HG03571 (cell line): ENCODE measurements around the gene ABLIM1.

Source experiments
- ATAC-seq: cut with Tn5 transposase; IDR thresholded peaks from one replicate; pipeline ENCODE4 v1.9.1; 2021; ENCODE audit not compliant: unreplicated experiment

The ABLIM1 gene

DNA sequence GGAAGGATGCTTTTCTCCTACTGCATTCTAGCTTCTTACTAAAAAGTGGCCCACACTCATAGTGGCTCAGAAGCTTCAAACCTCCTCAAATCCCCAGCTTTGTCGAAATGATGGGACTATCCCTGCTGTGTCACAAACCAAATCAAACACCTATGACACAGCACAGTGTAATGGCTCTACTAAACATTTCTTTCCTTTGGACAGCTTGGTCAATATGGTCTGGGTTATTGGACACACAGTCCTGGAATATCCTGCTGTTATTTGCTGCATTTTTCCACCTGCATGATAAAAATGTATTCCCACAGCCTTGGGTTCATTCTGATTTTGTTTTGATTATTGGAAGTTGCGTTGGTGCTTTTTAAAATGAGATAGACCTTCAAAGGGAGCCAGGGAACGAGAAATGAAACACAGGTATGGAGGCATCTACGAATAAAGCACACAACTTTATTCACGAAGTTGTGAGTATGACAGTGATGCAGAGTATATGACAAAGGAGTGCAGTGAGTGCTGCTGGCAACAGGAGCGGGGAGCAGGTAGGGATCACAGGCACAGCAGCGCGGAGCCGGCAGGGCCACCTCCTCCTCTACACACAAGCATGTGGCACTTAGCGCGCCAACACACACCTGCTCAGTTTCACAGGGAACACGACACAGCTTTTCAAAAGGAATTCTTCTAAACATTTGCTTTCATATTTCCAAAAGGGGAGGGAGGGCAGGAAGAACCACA is 227.2 kb downstream of the ABLIM1 start:
- ATAC-seq = no peak

DNA sequence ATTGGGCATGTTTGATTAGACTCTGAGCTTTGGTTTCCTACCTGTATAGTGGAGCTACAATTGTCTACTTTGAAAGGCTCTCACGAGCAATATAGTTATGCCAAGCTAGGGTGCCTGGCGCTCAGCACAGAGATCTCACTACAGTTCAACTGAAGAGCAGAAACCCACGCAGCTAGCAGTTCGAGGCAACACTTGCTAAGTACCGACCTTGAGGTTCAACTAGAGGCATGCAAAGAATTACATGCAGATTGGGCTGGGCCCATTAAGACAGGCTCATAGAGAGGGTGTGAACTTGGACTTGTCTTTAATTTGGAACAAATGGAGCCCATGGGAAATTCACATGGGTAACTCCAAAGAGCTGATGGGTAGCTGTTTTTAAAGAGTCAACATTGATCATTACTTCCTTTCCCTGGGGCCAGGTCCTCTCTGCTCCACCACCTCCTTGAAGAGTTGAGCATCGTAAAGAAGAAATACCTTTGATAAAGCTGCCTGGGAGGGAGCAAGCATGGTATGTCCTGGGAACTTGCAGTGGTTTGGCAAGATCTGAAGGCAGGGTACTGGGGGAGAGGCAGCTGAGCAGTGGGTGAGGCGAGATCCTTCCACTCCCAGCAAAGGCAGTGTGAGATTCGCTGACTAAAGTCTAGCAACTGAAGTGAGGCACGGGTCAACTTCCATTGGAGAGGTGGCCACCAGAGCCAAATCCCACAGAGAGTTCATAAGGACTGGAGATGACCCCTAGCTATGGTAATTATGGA is 228.3 kb downstream of the ABLIM1 start:
- no peak for ATAC-seq

DNA sequence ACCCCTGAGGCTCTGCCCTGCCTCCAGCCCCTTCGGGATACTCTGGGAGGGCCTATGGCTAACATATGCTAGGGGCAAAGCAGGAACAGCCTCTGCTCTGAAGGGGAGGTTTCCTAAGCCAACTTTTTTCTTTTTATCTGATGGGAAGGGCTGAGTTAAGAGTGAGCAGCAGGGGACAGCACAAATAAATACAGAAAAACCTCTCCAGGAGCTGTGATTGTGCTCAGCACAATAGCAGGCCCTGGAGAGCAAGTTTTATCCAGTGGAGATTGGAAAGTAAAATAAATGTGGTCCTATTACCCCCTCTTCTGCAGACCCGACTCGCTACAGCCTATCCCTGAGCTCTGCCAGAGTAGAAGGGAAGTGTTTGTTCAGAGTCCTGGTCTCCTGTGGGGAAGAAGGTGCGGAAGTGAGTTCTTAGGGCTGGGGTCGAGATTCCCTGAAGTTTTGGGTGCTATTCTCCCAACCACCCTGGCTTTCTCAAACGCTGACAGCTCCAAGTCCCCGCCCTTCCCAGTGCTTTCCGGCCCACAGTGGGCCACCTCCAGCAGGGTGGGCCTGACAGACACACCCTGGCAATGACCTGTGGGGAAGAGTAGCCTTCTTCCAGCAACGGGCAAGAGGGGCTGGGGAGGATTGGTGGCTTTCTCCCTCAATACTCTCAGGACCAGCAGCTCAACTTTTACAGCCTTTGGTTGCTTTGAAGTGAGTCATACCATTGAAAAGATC is 230.8 kb downstream of the ABLIM1 start:
- ATAC-seq = no peak

DNA sequence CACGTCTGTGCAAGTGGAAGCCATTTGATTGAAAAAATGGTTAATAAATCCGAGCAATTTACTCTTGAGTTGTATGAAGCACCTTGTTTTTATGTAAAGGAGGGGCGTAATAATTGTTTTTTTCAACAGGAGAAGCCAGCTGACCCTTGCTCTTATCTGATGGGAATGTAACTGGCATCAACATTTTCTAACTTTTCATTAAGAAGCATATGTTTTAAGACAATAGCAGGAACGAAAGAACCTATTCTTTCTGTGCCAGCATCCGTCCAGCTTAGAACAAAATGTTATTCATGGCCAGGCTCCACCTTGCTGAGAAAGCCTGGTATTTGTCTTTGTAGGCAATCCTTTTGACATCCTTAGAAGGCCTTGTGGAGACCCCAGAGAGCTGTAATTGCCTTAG is 231.6 kb downstream of the ABLIM1 start:
- no peak for ATAC-seq

DNA sequence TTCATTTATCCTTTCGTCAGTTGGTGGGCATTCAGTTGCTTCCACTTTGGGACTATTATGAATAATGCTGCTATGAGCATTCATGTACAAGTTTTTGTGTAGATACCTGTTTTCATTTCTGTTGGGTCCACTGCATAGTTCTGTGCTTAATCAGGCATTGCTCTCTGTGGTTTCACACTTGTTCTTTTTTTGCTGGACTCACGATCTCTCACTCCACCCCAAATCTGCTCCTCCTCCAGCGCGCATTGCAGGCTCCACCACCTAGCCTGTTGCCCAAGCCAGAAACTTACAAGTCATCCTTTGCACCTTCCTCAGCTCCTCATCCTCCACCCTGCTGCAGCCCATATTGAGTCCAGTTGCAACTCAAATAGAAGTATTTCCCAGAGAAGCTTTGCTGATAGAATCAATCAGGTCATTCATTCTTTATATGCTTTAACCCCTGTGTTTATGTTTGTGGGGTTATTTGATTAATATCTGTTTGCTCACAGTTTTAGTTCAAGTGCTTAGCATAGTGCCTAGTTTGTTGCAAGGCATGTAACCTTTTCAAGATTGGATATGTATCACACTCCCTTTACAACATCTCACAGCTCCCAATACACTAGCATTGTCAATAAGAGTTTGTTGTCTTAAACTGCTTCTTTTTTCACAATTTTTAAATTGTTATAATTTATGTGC is 237.1 kb downstream of the ABLIM1 start:
- ATAC-seq = no peak

DNA sequence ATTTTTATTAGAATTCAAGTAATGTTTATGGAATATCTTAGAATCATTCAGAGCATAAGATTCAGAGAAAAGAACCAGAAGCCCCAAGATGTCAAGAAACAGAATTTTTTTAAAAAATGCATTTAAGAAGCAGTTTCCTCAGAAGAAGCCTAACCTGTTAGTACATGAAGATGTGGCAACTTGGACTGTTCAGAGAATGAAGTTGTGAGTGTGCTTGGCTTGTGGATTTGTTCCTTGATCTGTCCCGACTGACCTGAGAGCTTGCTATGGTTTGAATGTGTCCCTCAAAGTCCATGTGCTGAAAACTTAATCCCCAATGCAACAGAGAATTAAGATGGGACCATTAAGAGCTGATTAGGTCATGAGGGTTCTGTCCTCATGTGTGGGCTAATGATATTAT is 240.0 kb downstream of the ABLIM1 start:
- ATAC-seq = no peak

DNA sequence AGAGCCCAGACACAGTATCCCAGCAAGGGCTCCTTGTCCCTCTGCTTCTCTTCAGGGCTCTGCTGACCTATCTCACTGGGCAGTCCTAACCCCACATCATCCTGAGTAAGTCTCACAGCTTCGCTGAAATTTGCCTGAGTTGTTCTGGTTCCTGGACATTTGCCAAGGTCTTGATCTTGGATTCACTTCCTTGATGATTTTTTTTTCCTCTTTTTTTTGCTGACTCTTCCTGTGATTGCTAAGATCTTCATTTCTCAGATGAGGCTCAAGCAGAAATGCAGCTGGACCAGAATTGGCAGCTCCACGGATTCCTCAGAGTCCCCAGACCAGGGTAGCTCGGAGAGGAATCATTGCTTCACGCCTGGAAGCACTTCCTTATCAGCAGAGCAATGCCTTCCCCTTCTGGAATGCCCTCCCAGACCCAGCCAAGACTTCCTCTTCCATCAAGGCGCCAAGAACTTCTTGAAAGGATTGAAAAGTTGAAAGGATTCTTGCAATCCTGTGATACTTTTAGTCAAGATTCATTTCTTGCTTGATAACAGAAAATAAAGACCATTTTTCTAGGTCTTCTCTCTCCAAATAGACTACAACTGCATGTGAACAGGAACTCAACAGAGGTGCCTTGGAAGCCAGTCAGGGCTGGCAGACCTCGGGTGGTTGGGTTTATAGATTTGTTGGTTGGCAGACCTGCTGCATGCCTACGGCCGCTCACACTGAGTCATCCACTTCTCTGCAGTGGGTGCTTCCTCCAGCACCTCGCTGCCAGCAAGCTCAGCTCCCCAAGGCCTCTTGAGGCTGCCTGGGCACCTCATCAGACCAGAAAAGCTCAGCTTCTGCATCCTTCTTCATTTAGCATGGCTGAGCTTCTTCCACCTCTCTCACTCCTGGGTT is 244.9 kb downstream of the ABLIM1 start:
- no peak for ATAC-seq

DNA sequence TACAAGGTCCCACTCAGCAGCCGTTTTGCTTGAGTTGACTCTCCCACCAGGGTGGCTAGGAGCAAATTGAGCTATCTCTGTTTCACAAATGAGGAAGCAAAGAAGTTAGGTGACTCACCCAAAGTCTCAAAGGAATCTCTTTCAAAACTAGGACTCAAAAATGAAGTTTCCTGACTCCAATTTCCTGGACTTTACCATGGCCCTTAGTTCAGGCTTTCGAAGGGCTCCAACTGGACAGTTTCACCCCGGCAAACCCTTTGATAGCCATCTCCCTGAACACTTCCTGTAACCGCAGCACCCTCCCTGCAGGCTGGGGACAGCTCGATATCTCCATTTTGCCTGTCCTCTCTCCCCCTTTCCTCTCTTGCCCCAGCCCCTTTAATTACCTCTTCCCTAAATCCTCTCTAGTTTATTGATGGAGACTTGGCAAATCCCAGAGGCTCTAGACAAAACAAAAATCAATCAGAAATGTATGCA is 249.1 kb downstream of the ABLIM1 start:
- ATAC-seq = no peak

DNA sequence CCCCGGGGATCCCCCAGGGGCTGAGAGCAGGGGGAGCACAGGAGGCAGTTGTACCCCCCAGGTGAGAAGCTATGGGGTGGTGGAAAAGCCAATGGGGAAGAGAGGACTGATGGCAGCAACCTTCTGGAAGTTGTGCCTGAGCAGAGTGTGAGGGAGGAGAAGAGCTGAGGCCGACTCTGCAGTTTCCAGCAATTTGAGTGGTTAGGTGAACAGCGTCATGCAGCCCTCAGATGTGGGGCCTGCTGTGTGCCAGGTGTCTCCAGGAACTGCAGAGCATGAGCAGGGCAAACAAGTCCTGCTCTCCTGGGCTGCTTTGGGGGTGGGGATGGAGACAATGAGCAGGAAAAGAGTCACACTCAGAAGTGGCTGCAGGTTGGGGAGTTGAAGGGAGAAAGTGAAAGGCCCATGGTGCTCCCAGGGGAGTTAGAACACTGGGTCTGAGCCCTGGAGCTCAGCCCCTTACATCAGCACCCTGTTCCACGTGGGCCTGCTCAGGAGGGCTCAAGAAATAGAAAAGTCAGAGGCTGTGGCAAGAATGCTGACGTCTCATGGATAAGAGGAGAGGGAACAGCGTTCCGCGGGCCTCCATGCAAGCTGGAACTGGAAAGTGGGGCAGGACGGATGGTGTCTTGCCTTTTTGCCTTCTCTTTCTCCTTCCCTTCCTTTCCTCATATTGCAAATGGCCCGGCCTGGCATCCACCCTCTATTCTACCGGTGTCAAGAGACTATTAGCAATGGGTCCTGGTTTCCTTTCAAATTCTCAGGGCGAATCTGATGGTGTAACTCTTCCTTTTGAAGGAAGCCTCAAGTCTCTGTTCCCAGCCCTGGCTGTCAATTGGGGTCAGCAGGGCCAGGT is 249.7 kb downstream of the ABLIM1 start:
- no peak for ATAC-seq

DNA sequence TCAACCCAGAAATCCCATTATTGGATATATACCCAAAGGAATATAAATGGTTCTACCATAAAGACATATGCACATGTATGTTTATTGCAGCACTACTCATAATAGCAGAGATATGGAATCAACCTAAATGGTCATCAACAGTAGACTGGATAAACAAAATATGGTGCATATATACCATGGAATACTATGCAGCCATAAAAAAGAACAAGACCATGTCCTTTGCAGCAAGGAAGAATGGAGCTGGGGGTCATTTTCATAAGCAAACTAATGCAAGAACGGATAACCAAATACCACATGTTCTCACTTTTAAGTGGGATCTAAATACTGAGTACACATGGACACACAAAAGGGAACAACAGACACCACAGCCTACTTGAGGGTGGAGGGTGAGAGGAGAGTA is 251.6 kb downstream of the ABLIM1 start:
- ATAC-seq = no peak

DNA sequence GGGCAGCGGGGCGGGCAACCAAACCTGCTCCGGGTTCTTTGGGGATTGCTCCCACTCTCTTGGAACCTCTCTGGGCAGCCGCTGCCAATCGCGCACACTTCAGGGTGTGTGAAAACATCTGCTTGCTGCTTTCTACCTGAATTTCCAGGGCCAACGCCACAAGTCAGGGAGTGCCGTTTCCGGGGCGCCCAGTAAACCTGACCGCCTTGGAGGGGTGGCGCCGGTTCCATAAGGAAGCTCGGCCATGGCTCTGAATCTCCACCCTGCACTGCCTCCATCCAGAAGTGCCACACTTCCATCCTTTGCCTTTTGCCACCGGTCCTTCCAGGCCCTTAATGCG is 253.1 kb downstream of the ABLIM1 start:
- no peak for ATAC-seq

DNA sequence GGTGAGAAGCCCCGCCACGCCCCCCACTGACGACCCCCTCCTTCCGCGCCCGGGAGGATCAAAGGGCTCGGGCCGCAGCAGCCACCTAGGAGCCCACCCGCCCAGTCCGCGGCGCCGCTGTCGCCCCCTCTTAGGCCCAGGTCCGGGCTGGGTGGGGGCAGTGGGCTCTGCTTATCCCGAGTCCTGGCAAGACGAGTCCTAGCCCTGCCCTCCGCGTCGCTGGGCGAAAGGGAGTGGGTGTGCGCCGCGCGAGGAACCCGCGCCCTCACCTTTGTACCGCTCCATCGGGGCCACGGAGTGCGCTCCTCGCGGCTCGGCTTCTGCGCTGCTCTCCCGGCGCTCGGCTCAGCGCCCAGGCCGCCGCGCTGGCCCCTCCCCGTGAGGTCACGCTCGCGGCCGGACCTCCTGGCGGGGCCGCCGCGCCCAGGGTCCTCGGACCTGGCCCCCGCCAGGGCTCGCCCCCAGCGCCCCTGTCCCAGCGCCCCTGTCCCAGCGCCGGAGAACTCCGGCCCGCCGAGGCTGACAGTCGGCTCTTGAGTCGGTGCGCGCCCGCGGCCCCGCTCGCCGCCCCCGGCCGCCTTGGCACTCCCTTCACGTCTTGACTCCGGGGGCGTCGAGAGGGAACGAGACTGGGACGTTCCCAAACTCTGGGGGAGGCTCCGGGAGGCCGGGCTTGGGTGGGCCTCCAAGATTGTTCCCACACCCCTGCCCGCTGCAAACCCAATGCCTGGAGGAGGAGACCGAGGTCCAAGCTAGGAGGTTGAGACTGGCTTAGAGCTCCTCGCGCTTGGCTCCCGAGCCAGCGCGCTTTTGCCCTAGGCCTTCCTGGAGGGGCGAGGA is 253.7 kb downstream of the ABLIM1 start, which contains the start of gene AFAP1L2:
Gene AFAP1L2 (minus strand): TSS at position 332 of the 840 bp plus-strand sequence. CDS start 47 bp downstream, at position 285.
- ATAC-seq = no peak

DNA sequence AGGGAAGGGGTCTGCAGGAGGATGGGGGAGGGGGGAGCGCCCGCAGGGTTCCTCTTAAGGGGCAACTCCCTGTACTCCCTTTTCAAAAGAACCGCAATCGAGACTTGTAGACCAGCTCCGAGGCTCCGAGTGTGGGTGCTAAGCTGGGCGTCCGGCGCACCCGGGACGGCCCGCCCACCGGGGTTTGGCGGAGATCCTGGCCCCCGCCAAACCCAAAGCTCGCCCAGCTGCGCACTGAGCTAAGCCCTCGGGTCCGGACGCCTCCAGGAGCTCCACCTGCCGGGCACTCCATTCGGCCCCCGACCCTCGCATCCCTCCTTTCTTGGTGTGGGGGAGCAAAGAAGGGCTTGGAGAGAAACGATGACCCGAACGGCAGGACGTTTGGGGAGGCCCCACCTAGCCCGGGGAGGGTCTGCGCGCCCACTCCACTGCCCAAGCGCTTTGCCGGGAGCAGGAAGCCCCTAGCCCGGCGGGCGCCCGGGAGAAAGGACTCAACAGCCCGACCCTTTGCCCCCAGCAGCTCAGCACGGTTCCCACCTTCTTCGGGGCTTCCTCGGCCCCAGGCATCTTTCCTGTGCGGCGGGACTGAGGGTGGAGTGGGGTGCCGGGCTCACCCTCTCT is 254.4 kb downstream of the ABLIM1 start:
- no peak for ATAC-seq

DNA sequence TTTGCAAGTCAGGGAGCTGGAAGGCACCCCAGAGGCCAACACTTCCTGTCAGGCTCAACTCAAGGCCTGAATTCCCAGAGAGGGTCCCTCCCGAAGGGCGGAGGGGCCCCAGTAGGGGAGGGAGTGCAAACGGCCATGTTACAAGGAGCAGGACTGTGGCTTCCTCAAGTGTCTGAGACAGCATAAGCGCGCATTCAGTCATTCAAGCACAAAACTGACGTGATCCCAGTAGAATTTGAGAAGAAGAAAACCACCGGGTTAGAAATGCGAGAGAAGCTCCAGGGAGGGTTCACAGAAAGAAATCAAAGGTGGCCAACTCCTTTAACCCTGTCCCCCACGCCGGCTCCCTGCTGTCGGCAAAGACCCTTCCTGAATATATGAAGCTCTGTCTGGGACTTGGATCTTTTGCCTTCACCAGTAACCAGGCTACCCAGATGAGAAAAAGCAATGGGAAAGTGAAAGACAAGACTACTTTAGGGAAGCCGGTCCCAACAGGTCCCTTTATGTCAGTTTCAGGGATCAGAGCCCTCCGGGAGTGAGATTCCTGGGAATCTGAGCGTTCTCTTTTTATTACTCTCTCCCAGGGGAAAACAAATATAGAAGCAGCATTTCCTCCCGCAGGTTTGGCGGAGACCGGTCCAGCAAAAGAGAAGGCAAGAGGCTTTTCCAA is 255.1 kb downstream of the ABLIM1 start:
- no peak for ATAC-seq

DNA sequence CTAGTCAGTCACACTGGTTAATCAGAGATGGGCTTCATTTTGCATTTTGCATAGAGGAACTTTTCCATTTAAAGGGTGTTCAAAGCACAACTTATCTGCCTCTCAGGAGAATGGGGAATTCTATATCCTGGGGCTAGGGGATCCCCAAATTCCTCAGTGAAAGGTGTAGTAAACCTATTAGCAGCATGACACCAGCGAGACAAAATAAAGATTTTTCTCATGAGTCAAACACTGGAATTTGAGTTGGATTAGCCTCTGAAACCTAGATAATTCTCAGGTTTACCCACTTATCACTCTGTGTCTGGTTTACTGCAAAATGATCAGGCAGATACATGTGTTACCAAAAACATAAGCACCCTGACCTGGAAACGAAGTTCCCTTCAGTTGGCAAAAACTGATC is 255.8 kb downstream of the ABLIM1 start:
- ATAC-seq = no peak

DNA sequence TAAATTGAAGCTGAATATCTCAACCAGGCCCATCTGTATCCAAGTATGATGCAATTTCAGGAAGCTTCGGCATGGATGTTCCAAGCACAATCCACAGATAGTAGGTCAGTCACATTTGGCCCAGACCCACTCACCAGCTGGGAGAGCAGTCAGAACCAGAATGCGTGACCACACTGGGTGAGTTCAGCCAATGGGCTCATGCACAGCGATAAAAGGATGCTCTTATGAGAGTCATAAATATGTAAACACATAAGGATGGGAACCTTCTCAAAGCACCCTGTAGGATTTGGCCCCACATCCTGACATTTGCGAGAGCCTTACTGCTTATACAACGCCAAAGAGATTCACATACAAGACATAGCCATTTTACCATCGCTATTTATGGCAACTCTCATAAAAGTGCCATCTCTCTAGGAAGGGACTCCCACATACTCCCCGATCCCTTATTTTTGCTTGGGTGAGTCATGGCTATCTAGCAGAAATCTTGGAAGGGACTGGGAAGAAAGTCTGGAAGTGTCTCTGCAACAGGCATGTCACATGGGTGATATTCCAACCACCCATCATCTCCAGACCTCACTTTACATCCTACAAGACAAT is 256.8 kb downstream of the ABLIM1 start:
- no peak for ATAC-seq

DNA sequence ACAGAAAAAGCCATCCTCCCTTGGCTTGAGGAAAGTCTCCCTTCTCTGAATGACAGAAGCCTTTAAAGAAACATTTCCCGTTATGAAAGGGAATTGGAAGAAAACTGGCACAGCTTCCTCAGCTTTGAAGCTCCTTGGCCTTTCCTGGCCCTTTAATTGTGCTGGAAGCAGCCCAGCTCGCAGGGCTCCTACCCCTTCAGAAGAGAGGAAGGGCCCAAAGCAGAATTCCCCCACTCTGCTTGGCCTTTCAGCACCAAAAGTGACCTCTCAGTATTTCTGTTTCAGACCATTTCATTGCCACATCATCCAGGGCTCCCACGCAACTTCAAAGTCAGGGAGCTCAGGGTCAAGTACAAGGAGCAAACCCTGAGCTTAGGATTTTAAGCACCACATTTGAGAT is 258.0 kb downstream of the ABLIM1 start:
- no peak for ATAC-seq
